Keratinocyte (primary cell): ENCODE measurements around the gene SH3PXD2A. TPM values are rescaled to one million over a fixed set of nuclear protein-coding genes. Genes with fewer than 3 reads are reported as not detected.

Experiments
- DNase-seq: peaks from one replicate; pipeline ENCODE4 v3.0.0-alpha.2; 2011; ENCODE audit warnings: low read depth, missing footprints, low spot score
- FAIRE-seq: peaks from 2 replicates; lab custom pipeline; 2011; peaks lifted over from hg19 to GRCh38; lab: Jason Lieb, UNC
- H2AFZ ChIP-seq: 2 replicates; pipeline ENCODE4 v1.6.0; 2012; ENCODE audit warnings: low read length, control low read depth, inconsistent platforms; ENCODE audit not compliant: control insufficient read depth
- H3K27ac ChIP-seq: 2 replicates; pipeline ENCODE4 v1.5.1; 2011; ENCODE audit warnings: low read length; ENCODE audit not compliant: control insufficient read depth, insufficient read depth
- H3K27me3 ChIP-seq: 3 replicates; pipeline ENCODE4 v1.6.0; 2011; ENCODE audit warnings: low read length; ENCODE audit not compliant: control insufficient read depth, insufficient read depth; ENCODE audit errors: extremely low read depth
- H3K36me3 ChIP-seq, 2 experiments: 2 replicates in 1 of 2; 3 replicates in 1 of 2; pipeline ENCODE4 v1.5.1; 2011; ENCODE audit warnings: low read length in 2 of 2, mild to moderate bottlenecking in 1 of 2; ENCODE audit not compliant: control insufficient read depth in 2 of 2, insufficient read depth in 2 of 2; ENCODE audit errors: extremely low read depth in 1 of 2
- H3K4me1 ChIP-seq: 3 replicates; pipeline ENCODE4 v1.5.1; 2011; ENCODE audit warnings: low read length; ENCODE audit not compliant: control insufficient read depth, insufficient read depth; ENCODE audit errors: extremely low read depth
- H3K4me2 ChIP-seq: 3 replicates; pipeline ENCODE4 v1.6.0; 2011; ENCODE audit warnings: low read depth, low read length; ENCODE audit not compliant: control insufficient read depth, insufficient read depth; ENCODE audit errors: extremely low read depth
- H3K4me3 ChIP-seq, 3 experiments: fragments of 200-600 bp in 1 of 3; sonication (generic) in 1 of 3; 2 replicates in 2 of 3; 3 replicates in 1 of 3; pipeline ENCODE4 v1.5.1; 2011 to 2016; ENCODE audit warnings: low read length in 3 of 3, mild to moderate bottlenecking in 3 of 3, control low read depth in 2 of 3, inconsistent platforms in 1 of 3, low read depth in 1 of 3, mixed read lengths in 1 of 3, mixed run types in 1 of 3, moderate library complexity in 1 of 3; ENCODE audit not compliant: control insufficient read depth in 2 of 3, insufficient read depth in 2 of 3; ENCODE audit errors: extremely low read depth in 1 of 3
- H3K79me2 ChIP-seq: 2 replicates; pipeline ENCODE4 v1.6.0; 2012; ENCODE audit warnings: low read length; ENCODE audit not compliant: control insufficient read depth, insufficient read depth
- H3K9ac ChIP-seq: 3 replicates; pipeline ENCODE4 v1.6.0; 2011; ENCODE audit warnings: low read length; ENCODE audit not compliant: control insufficient read depth, insufficient read depth; ENCODE audit errors: extremely low read depth
- H3K9me1 ChIP-seq: 3 replicates; pipeline ENCODE4 v1.6.0; 2011; ENCODE audit warnings: low read length; ENCODE audit not compliant: control insufficient read depth, insufficient read depth; ENCODE audit errors: extremely low read depth
- H3K9me3 ChIP-seq: 2 replicates; pipeline ENCODE4 v1.5.1; 2012; ENCODE audit warnings: low read depth, low read length; ENCODE audit not compliant: control insufficient read depth
- H4K20me1 ChIP-seq: 3 replicates; pipeline ENCODE4 v1.6.0; 2011; ENCODE audit warnings: low read length; ENCODE audit not compliant: control insufficient read depth, insufficient read depth; ENCODE audit errors: extremely low read depth
- EZH2 ChIP-seq: IDR thresholded peaks from one replicate; pipeline ENCODE4 v1.6.1; 2012; ENCODE audit warnings: inconsistent platforms, mild to moderate bottlenecking, low read length, moderate library complexity
- dilution Hi-C: fragments of 300-500 bp; cut with MboI; formaldehyde crosslinking; loops from one replicate; pipeline ENCODE4 v1.7.0; 2020; ENCODE audit warnings: low sequenced_read_pairs; ENCODE audit not compliant: extremely low pct_ligation_motif_present
- polyA plus RNA-seq, 5 experiments: library from polyadenylated mRNA; depleted of rRNA in 3 of 5; stranded (reverse) in 3 of 5; stranded (forward) in 1 of 5; unstranded in 1 of 5; fragments of >200 nt; gene quantifications; 1 replicate in 1 of 5; 2 replicates in 3 of 5; 3 replicates in 1 of 5; pipeline versions ENCODE4 v1.2.1 to v1.2.3, GENCODE V29; 2011 to 2012; ENCODE audit warnings: missing spikeins in 2 of 5, low read depth in 1 of 5, low replicate concordance in 1 of 5
- TF ChIP-seq, protein P1 (sequence below), 3 experiments: IDR thresholded peaks in 1 of 3; conservative IDR thresholded peaks in 1 of 3; optimal IDR thresholded peaks in 1 of 3; 2 replicates in 2 of 3; 3 replicates in 1 of 3; pipeline versions ENCODE3 to v1.5.1; 2011; ENCODE audit warnings: low read length in 3 of 3, mild to moderate bottlenecking in 3 of 3, moderate library complexity in 2 of 3, control low read depth in 1 of 3, inconsistent platforms in 1 of 3; ENCODE audit not compliant: insufficient read depth in 2 of 3; ENCODE audit errors: extremely low read depth in 1 of 3

The SH3PXD2A gene
- polyA plus RNA-seq, 1 donor (not counting 4 experiments of a cell fraction or from before 2014, with no cell fraction given) = 33.9 TPM

DNA sequence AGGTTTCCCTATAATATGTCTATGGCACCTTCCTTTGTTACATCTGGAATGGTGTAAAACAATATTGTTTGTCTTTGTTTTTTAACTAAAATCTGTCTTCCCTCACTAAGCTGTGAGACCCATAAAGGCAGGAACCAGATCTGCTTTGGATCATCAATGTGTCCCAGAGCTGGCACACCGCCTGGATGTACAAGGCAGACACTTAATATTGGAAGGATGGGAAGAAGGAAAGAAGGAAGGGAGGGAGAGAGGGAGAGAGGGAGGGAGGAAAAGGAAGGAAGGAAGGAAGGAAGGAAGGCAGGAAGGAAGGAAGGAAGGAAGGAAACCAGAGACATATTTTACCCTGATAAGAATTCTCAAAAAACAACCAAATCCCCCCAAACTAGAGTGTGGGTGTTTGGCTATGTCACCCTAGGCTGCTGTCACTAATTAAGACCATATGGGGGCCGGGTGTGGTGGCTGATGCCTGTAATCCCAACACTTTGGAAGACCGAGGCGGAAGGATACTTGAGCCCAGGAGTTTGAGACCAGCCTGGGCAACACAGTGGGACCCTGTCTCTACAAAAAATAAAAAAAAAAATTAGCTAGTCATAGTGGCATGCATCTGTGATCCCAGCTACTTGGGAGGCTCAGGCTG lies 59.6 kb downstream of the SH3PXD2A start:
- Histone ChIP-seq H3K27ac (no peak overlapping the region), H4K20me1 (peaks cover 5% of the 10 kb centered on the region), H3K79me2 (peaks cover 89% of the 10 kb centered on the region), H3K4me1 (peaks cover 64% of the 10 kb centered on the region), H3K9ac (no peak overlapping the region), H3K27me3 (no peaks in the 10 kb centered on the region), H3K9me1 (peaks cover 14% of the 10 kb centered on the region), H3K9me3 (no peaks in the 10 kb centered on the region), H3K4me2 (no peak overlapping the region), H3K4me3 (no peak overlapping the region), H3K36me3 (peaks cover 38 to 75% of the 10 kb centered on the region in 2 experiments), H2AFZ (no peak overlapping the region)
- DNase-seq (no peak), FAIRE-seq (no peak)
- dilution Hi-C loops = no loop called here
- TF ChIP-seq, protein P1, sequence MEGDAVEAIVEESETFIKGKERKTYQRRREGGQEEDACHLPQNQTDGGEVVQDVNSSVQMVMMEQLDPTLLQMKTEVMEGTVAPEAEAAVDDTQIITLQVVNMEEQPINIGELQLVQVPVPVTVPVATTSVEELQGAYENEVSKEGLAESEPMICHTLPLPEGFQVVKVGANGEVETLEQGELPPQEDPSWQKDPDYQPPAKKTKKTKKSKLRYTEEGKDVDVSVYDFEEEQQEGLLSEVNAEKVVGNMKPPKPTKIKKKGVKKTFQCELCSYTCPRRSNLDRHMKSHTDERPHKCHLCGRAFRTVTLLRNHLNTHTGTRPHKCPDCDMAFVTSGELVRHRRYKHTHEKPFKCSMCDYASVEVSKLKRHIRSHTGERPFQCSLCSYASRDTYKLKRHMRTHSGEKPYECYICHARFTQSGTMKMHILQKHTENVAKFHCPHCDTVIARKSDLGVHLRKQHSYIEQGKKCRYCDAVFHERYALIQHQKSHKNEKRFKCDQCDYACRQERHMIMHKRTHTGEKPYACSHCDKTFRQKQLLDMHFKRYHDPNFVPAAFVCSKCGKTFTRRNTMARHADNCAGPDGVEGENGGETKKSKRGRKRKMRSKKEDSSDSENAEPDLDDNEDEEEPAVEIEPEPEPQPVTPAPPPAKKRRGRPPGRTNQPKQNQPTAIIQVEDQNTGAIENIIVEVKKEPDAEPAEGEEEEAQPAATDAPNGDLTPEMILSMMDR (optimal IDR thresholded peaks at IDR 0.05 in 1 of 3, IDR thresholded peaks at IDR 0.05 in 1 of 3, conservative IDR thresholded peaks at IDR 0.05 in 1 of 3; ENCODE audit: extremely low read depth in 1 of 3, insufficient read depth in 2 of 3, low read length in 3 of 3) = no peak
- no peak for TF ChIP-seq EZH2

DNA sequence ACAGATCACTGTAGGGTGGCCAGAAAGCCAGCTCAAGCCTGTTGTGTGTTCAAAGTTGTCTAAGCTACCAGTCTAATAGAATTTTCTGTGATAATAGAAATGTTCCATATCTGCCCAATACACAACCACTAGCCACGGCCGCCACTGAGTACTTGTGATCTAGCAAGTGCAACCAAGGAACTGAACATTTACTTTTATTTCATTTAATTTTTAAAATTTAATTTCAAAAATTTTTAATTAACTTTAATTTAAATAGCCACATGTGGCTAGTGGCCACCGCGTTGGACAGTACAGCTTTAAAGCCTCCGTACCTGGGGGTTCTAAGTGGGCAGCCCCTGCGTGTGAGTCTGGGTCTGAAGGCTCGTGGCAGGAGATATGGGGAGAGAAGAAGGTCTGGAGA lies 60.4 kb downstream of the SH3PXD2A start:
- H3K36me3 ChIP-seq = peaks cover 37 to 68% of the 10 kb centered on the region in 2 experiments
- dilution Hi-C loops = no loop called here
- no peaks in the 10 kb centered on the region for H3K9me3 ChIP-seq
- peaks cover 87% of the 10 kb centered on the region for H3K79me2 ChIP-seq
- no peak overlapping the region for H3K4me2 ChIP-seq
- H3K27ac ChIP-seq = no peak overlapping the region
- H2AFZ ChIP-seq = no peak overlapping the region
- H3K4me1 ChIP-seq = peaks cover 62% of the 10 kb centered on the region
- H4K20me1 ChIP-seq = no peaks in the 10 kb centered on the region
- no peak overlapping the region for H3K9ac ChIP-seq
- H3K9me1 ChIP-seq = peaks cover 12% of the 10 kb centered on the region
- TF ChIP-seq, protein P1 (optimal IDR thresholded peaks at IDR 0.05 in 1 of 3, IDR thresholded peaks at IDR 0.05 in 1 of 3, conservative IDR thresholded peaks at IDR 0.05 in 1 of 3; ENCODE audit: extremely low read depth in 1 of 3, insufficient read depth in 2 of 3, low read length in 3 of 3) = no peak
- no peak for TF ChIP-seq EZH2
- DNase-seq (no peak), FAIRE-seq (no peak)
- no peak overlapping the region for H3K4me3 ChIP-seq
- no peaks in the 10 kb centered on the region for H3K27me3 ChIP-seq
